Measurements from ENCODE around the gene PCDHB9.
"Not testable (repeated sequence)": the region's sequence is repeated elsewhere in the genome, so short reads cannot be mapped to it uniquely, and the experiment has no call there.

PCDHB9 gene

DNA sequence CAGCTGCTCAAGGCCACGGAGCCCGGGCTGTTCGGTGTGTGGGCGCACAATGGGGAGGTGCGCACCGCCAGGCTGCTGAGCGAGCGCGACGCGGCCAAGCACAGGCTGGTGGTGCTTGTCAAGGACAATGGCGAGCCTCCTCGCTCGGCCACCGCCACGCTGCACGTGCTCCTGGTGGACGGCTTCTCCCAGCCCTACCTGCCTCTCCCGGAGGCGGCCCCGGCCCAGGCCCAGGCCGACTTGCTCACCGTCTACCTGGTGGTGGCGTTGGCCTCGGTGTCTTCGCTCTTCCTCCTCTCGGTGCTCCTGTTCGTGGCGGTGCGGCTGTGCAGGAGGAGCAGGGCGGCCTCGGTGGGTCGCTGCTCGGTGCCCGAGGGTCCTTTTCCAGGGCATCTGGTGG is 2.2 kb downstream of the PCDHB9 start:
- DNase-seq: not testable (repeated sequence)

DNA sequence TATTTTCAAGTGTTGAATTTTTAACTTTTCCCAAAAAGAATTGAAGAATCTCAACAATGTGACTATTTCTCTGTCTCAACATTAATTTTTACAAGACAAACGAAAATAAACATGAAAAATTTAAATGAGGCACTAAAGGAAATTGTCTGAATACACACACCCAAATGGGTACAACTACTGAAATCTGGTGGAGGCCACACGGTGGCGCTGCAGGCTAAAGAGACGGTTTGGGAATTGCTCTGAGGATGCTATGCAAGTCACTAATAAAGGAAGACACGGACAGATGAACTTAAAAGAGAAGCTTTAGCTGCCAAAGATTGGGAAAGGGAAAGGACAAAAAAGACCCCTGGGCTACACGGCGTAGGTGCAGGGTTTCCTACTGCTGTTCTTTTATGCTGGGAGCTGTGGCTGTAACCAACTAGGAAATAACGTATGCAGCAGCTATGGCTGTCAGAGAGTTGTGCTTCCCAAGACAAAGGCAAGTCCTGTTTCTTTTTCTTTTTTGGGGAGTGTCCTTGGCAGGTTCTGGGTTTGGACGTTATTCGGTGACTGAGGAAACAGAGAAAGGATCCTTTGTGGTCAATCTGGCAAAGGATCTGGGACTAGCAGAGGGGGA is 5.3 kb downstream of the PCDHB9 start, which contains the start of gene PCDHB10:
PCDHB10 (plus strand) TSS at position 244 of the 616 bp plus-strand sequence; CDS start at position 444, 200 bp downstream.
- peak; percentile 80 for DNase-seq

DNA sequence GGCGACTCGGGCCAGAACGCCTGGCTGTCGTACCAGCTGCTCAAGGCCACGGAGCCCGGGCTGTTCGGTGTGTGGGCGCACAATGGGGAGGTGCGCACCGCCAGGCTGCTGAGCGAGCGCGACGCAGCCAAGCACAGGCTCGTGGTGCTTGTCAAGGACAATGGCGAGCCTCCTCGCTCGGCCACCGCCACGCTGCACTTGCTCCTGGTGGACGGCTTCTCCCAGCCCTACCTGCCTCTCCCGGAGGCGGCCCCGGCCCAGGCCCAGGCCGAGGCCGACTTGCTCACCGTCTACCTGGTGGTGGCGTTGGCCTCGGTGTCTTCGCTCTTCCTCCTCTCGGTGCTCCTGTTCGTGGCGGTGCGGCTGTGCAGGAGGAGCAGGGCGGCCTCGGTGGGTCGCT is 7.4 kb downstream of the PCDHB9 start:
- not testable (repeated sequence) for DNase-seq

DNA sequence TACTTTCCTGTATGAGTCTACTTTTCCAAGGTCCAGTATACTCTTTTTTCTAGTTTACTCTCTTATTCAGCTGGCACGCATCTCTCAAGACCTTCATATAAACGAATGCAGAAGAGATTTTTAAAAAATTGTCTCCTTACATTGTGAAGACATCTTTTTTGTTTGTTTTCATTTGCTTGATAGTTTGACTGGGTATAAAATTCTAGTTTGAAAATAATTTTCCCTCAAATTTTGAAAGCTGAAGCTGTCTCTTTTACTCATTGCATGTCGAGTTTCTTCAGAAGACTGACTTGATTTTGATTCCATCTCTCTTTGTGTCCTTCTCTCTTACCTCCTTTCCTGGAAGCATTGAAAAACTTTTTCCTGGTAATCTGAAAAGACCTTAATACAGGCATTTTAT is 9.4 kb downstream of the PCDHB9 start:
- no peak for DNase-seq

DNA sequence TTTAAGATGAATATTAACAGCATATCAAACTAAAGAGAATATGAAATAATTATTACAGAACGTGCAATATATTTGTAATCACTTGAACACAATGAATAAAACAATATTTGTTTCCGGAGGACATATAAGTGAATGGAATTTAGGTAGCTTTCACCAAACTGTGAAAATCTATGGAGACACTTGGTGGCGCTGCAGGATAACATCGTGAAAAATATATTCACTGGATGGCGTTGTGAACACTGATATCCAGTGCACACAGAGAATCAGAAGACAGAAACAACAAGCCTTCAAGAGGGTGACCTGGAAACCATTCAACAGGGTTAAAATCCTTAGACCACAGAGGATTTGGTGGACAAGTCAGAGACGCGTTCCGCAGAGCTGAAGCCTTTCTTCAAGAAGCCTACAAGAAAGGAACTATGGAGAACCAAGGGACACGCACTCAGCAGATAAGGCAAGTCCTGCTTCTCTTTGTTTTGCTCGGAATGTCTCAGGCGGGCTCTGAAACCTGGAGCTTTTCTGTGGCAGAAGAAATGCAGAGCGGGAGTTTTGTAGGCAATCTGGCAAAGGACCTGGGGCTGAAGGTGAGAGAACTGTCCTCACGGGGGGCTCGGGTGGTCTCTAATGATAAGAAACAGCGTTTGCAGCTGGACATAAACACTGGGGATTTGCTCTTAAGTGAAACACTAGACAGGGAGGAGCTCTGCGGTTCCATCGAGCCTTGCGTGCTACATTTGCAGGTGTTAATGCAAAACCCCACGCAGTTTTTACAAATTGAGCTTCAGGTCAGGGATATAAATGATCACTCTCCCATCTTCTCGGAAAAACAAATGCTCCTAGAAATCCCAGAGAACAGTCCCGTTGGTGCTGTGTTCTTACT is 12.6 kb downstream of the PCDHB9 start, which contains the start of gene PCDHB11:
PCDHB11 (plus strand) TSS at position 269 of the 877 bp plus-strand sequence; CDS start at position 417, 148 bp downstream.
- no peak for DNase-seq

DNA sequence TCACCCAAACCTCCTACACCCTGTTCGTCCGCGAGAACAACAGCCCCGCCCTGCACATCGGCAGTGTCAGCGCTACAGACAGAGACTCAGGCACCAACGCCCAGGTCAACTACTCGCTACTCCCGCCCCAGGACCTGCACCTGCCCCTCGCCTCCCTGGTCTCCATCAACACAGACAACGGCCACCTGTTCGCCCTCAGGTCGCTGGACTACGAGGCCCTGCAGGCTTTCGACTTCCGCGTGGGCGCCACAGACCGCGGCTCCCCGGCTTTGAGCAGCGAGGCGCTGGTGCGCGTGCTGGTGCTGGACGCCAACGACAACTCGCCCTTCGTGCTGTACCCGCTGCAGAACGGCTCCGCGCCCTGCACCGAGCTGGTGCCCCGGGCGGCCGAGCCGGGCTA is 14.2 kb downstream of the PCDHB9 start:
- DNase-seq: not testable (repeated sequence)

DNA sequence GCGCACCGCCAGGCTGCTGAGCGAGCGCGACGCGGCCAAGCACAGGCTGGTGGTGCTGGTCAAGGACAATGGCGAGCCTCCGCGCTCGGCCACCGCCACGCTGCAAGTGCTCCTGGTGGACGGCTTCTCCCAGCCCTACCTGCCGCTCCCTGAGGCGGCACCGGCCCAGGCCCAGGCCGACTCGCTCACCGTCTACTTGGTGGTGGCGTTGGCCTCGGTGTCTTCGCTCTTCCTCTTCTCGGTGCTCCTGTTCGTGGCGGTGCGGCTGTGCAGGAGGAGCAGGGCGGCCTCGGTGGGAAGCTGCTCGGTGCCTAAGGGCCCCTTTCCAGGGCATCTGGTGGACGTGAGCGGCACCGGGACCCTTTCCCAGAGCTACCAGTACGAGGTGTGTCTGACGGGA is 14.7 kb downstream of the PCDHB9 start:
- DNase-seq: not testable (repeated sequence)

DNA sequence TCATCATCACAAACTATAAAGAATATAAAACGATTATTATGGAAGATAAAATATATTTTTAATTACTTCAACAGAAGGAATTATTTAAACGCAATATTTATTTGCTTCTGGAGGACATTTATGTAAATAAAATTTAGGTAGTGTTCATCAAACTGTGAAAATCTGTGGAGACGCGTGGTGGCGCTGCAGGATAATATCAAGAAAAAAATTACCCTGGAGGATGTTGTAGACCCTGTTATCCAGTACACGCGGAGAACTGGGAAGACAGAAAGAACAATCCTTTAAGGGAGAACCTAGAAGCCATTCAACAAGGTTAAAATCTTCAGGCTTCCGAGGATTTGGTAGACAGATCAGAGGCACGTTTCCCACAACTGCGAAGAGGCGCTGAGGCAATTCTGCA is 21.5 kb downstream of the PCDHB9 start, which contains the start of gene PCDHB12:
PCDHB12 (plus strand) TSS at position 242 of the 400 bp plus-strand sequence. CDS start 189 bp downstream, outside the sequence.
- DNase-seq: no peak

DNA sequence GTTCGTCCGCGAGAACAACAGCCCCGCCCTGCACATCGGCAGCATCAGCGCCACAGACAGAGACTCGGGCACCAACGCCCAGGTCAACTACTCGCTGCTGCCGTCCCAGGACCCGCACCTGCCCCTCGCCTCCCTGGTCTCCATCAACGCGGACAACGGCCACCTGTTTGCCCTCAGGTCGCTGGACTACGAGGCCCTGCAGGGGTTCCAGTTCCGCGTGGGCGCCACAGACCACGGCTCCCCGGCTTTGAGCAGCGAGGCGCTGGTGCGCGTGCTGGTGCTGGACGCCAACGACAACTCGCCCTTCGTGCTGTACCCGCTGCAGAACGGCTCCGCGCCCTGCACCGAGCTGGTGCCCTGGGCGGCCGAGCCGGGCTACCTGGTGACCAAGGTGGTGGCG is 23.3 kb downstream of the PCDHB9 start:
- not testable (repeated sequence) for DNase-seq

DNA sequence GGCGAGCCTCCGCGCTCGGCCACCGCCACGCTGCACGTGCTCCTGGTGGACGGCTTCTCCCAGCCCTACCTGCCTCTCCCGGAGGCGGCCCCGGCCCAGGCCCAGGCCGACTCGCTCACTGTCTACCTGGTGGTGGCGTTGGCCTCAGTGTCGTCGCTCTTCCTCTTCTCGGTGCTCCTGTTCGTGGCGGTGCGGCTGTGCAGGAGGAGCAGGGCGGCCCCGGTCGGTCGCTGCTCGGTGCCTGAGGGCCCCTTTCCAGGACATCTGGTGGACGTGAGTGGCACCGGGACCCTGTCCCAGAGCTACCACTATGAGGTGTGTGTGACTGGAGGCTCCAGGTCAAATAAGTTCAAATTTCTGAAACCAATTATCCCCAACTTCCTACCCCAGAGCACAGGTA is 23.9 kb downstream of the PCDHB9 start:
- DNase-seq: not testable (repeated sequence)

DNA sequence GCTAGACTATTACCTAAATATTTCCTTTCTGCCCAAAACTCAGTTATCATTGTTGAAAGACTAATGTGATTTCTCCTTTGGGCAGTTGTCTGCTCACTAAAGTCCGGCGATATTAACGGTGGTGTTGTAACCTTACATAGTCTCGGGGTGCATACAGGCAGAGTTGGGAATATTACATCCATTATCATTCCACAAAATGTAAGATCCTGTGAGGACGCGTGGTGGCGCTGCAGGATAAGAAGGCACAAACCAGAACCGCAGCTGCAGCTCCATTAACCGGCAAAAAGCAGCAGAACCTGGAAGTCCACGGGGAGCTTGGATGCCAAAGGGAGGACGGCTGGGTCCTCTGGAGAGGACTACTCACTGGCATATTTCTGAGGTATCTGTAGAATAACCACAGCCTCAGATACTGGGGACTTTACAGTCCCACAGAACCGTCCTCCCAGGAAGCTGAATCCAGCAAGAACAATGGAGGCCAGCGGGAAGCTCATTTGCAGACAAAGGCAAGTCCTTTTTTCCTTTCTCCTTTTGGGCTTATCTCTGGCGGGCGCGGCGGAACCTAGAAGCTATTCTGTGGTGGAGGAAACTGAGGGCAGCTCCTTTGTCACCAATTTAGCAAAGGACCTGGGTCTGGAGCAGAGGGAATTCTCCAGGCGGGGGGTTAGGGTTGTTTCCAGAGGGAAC is 26.8 kb downstream of the PCDHB9 start, which contains the start of gene PCDHB13:
PCDHB13 (plus strand) TSS at position 264 of the 684 bp plus-strand sequence; CDS start at position 469, 205 bp downstream.
- not testable (repeated sequence) for DNase-seq

DNA sequence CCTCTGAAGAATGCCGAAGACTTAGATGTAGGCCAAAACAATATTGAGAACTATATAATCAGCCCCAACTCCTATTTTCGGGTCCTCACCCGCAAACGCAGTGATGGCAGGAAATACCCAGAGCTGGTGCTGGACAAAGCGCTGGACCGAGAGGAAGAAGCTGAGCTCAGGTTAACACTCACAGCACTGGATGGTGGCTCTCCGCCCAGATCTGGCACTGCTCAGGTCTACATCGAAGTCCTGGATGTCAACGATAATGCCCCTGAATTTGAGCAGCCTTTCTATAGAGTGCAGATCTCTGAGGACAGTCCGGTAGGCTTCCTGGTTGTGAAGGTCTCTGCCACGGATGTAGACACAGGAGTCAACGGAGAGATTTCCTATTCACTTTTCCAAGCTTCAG is 27.6 kb downstream of the PCDHB9 start:
- DNase-seq: not testable (repeated sequence)

DNA sequence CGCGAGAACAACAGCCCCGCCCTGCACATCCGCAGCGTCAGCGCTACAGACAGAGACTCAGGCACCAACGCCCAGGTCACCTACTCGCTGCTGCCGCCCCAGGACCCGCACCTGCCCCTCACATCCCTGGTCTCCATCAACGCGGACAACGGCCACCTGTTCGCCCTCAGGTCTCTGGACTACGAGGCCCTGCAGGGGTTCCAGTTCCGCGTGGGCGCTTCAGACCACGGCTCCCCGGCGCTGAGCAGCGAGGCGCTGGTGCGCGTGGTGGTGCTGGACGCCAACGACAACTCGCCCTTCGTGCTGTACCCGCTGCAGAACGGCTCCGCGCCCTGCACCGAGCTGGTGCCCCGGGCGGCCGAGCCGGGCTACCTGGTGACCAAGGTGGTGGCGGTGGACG is 28.5 kb downstream of the PCDHB9 start:
- not testable (repeated sequence) for DNase-seq

DNA sequence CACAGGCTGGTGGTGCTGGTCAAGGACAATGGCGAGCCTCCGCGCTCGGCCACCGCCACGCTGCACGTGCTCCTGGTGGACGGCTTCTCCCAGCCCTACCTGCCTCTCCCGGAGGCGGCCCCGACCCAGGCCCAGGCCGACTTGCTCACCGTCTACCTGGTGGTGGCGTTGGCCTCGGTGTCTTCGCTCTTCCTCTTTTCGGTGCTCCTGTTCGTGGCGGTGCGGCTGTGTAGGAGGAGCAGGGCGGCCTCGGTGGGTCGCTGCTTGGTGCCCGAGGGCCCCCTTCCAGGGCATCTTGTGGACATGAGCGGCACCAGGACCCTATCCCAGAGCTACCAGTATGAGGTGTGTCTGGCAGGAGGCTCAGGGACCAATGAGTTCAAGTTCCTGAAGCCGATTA is 29.1 kb downstream of the PCDHB9 start:
- DNase-seq: not testable (repeated sequence)

DNA sequence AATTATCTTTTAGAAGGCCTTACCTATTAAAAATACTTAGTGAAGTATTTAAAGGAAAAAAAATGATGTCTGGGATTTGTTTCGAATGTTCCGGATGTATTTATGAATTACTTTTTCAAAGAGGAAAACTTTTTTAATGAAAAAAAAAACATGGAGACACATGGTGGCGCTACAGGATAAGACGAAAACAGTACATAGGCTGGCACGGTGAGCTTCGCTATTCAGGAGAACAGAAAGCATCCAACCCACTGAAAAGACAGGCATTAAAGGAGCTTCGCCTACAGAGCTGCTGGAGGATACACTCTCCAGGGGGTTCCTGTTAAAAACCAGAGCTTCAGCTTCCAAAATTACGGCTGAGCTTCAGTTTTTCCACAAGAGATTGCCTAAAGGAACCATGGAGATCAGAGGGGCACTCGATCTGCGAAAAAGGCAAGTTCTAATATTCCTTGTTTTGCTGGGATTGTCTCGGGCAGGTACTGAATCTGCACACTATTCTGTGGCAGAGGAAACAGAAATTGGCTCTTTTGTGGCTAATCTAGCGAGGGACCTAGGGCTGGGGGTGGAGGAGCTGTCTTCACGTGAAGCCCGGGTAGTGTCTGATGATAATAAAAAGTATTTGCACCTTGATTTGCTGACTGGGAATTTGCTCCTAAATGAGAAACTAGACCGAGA is 36.3 kb downstream of the PCDHB9 start, which contains the start of gene PCDHB14:
PCDHB14 (plus strand) TSS at position 232 of the 672 bp plus-strand sequence; CDS start at position 395, 163 bp downstream.
- no peak for DNase-seq

DNA sequence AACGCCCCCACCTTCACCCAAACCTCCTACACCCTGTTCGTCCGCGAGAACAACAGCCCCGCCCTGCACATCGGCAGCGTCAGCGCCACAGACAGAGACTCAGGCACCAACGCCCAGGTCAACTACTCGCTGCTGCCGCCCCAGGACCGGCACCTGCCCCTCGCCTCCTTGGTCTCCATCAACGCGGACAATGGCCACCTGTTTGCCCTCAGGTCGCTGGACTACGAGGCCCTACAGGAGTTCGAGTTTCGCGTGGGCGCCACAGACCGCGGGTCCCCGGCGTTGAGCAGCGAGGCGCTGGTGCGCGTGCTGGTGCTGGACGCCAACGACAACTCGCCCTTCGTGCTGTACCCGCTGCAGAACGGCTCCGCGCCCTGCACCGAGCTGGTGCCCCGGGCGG is 37.9 kb downstream of the PCDHB9 start:
- DNase-seq: not testable (repeated sequence)

DNA sequence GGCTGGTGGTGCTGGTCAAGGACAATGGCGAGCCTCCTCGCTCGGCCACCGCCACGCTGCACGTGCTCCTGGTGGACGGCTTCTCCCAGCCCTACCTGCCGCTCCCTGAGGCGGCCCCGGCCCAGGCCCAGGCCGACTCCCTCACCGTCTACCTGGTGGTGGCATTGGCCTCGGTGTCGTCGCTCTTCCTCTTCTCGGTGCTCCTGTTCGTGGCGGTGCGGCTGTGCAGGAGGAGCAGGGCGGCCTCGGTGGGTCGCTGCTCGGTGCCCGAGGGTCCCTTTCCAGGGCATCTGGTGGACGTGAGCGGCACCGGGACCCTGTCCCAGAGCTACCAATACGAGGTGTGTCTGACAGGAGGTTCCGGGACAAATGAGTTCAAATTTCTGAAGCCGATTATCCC is 38.5 kb downstream of the PCDHB9 start:
- DNase-seq: not testable (repeated sequence)

DNA sequence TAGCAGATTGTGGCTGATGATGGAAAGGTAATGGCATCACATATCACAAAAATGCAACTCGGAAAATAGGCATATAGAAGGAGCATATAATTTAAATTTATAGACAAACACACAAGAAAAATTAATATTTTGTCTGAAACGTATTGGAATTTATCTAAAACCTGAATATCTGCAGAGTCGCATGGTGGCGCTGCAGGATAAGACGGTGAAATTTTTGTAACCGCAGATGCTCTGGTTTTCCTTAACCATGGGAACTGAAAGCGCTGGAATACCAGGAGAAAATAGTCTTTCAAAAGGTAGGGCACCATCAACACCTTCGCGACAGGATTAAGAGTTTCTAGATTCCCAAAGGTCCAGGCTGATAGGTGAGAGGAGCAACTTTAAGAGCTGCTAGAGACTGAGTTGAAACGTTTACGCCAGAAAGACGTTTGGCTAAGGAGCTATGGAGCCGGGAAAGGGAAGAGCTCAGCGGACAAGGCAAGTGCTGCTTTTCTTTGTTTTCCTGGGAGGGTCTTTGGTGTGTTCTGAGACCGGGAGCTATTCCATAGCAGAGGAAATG is 47.2 kb downstream of the PCDHB9 start:
- DNase-seq: no peak

DNA sequence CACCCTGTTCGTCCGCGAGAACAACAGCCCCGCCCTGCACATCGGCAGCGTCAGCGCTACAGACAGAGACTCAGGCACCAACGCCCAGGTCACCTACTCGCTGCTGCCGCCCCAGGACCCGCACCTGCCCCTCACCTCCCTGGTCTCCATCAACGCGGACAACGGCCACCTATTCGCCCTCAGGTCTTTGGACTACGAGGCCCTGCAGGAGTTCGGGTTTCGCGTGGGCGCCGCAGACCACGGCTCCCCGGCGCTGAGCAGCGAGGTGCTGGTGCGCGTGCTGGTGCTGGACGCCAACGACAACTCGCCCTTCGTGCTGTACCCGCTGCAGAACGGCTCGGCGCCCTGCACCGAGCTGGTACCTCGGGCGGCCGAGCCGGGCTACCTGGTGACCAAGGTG is 49.0 kb downstream of the PCDHB9 start:
- DNase-seq: not testable (repeated sequence)

DNA sequence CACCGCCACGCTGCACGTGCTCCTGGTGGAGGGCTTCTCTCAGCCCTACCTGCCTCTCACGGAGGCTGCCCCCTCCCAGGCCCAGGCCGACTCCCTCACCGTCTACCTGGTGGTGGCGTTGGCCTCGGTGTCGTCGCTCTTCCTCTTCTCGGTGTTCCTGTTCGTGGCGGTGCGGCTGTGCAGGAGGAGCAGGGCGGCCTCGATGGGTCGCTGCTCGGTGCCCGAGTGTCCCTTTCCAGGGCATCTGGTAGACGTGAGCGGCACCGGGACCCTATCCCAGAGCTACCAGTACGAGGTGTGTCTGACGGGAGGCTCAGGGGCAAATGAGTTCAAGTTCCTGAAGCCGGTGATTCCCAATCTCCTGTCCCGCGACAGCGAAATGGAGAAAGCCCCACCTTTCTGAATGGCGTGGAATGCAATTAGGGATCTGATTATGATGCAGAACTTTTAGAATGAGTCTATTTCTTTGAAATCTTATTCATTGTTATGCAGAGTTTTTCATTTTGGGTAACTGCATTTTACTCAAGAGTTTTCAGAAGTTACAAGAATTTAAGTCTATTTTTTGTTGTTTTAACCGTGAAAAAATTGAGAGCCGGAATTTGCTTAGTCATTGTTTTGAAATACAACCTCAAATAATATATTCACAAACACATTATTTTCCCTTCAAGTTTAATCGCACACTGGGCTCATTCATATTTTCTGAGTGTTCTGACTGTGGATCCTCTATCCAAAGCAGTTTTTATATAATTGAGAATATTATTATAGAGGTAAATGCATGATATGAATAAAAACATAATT is 49.8 kb downstream of the PCDHB9 start:
- no peak for DNase-seq
